ENCODE data around the gene FCER2.
A peak's percentile ranks its signal among the peaks of the same experiment; 100 is the strongest.

The FCER2 gene

DNA sequence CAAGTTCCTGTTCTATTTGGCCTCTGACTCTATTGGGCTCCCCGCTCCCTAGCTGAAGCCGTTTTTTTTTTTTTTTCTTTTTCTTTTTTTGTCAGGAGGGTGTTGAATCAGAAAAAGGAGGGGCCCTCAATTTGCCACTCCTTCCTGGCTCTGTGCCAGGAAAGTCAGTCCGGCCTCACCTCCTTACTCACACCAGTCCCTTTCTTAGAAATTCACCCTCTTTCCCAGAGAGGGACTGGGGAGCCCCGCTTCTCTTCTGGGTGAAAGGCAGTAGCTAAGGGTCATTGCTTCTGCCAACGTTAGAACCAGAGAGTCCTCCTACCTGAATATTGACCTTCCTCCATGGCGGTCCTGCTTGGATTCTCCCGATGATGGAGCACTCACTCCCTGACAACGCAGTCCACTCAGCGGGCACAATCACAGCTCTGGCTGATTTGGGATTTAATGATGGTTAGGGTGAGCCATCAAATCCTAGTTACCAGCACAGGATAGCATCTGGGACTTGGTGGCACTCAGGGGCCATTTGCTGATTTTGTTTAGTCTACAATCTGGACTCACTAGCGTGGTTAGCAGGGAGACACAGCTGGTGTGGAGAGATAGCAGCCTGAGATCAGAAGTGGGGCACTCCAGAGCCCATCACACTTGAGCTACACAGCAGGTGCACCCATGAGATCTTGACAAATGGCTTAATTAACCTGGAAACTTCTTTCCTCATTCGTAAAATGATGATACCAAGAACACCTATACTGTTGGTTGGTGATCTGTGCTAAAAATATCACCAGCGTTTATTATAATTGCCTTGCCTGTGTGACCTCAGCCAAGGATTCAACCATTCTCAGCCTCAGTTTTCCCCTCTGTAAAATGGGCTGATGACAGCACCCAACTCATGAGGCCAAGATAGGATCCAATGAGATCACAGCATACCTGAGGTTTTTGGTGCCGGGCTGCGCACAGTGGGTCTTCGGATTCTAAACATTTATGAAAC lies 2.2 kb downstream of the FCER2 start:
- DNase-seq = no peak

DNA sequence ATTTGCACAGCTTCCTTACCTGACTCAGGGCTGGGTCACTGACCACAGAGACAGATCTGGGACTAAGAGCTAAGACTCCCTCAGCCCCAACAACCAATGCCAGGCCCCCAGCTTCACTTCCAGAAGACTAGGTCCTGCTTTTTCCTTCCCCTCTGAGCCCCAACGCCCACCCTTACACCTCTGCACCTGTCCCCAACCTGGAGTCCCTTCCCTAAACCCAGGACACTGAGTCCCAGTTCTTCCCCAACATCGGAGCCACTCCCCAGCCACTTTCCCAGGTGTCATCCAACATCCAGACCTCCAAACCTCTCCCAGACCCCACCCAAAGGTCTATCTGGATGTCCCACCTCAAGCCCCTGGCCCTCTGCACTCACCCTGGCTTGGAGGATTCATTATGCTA lies 2.9 kb downstream of the FCER2 start:
- DNase-seq = no peak

DNA sequence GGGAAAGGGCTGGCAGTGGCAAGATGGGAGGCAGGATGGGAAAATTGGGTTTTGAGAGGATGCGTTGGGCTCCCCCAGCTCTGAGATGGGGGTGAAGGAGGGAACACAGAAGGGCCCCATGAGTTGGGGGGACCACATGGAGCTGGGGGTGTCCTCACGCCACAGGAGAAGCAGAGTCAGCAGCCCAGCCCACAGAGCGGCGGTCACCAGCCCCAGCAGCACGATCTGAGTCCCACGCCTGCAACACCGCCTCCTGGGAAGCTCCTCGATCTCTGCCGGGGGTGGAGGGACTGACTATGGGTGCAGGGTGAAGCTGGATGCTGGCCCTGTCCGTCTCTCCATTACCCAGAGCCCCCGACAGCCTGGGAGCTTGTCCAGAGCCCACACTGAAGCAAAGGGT lies 3.3 kb downstream of the FCER2 start:
- DNase-seq = no peak

DNA sequence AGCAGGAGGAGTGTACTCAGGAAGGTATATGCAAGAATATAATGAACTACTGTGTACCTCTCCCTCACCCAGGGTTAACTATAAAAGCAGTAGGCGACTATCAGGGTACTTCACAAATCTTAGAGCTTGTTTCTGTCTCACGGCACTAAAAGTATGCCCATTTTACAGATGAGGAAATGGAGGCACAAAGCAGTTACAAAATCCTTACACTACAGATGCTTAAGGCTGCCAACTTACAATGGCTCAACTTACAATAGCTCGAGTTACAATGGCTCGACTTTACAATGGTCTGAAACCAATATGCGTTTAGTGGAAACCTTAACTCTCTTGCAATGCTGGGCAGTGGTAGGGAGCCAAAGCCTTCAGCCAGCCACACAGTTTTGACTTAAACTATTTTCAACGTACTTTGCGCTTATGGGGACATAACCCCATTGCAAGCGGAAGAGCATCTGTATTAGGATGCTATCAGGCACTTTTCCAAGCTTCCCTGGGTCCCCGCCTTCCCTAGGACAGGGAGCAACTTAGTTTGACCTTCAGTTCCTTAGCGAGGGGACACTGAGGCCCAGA lies 4.1 kb downstream of the FCER2 start:
- no peak for DNase-seq

DNA sequence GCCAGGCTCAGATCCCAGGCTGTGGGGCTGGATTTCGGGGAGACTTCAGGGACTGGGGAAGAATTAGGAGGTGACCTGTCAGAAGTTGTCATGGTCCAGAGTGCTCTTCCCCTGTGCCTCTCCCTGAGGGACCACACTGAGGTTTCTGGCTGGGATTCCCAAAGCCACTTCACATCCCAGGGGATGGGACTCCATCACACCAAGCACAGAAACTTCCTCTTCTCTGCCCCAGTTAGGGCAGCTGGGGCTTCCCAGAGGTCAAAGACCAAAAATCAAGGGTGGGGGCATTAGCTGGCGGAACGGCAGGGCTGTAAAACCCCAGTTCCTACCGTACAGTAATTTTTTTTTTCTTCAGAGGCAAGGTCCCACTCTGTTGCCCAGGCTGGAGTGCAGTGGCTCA lies 7.4 kb downstream of the FCER2 start:
- DNase-seq = no peak

DNA sequence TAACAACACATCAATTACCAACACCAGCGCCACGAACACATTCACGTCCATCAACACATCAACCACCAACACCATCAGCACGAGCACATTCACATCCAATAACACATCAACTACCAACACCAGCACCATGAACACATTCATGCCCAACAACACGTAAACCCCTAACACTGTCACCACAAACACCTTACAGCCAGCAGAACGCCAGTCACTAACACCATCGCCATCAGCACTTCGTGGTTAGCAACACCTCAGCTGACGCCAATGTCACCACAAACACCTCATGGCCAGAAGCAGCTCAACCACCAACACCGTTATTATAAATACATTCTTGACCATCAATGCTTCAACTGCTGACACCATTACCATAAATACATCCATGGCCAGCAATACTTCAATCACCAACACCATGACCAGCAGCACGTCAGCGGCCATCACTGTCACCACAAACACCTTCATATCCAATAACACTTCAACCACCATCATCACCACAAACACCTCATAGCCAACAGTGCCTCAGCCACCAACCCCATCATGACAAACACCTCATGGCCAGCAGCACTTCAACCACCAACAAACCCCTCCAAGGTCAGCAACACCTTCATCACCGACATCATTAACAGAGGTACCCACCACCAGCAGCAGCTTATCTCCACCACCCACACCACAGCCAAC lies 9.4 kb downstream of the FCER2 start:
- no peak for DNase-seq

DNA sequence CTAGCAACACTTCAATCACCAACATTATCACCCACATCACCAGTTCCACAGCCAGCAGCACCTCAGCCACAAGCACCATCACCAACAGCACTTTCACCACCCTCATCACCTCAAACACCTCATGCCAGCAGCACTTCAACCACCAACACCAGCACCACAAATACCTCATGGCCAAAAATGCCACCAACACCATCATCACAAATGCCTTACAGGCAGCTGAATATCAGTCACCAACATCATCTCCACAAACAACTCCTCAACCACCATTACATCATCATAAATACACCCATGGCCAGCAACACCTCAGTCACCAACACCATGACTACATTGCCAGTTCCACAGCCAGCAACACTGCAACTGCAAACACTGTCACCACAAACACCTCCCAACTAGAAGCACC lies 10.4 kb downstream of the FCER2 start:
- DNase-seq = no peak

DNA sequence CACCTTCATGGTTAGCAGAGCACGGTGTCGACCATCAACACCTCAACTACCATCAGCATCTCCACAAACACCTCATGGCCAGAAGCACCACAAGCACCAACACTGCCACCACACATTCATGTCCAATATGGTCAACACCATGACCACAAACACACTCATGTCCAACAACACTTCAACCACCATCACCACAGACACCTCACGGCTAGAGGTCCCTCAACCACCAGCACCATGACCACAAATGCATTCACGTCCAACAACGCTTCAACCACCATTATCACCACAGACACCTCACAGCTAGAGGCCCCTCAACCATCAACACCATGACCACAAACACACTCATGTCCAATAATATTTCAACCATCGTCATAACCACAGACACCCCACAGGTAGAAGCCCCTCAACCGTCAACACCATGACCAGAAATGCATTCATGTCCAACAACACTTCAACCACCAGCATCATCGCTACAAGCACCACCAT lies 11.1 kb downstream of the FCER2 start:
- no peak for DNase-seq

DNA sequence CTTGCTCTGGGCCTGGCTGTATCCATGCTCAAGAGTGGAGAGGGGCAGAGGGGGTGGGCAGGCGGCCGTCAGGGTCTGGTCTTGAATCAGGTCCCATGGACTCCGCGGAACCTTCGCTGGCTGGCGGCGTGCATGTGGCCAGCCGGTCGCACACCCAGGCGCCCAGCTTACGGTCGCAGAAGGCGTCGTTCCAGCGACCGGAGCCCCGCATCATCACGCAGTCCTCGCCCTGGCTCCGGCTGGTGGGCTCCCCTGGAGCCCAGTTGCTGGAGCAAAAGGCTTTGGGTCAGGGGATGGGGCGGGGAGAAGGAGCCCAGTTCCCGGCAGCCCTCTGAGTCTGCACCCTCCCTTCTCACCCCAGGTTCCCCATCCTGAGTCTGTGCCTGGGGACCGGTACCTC lies 12.8 kb downstream of the FCER2 start:
- DNase-seq = no peak

DNA sequence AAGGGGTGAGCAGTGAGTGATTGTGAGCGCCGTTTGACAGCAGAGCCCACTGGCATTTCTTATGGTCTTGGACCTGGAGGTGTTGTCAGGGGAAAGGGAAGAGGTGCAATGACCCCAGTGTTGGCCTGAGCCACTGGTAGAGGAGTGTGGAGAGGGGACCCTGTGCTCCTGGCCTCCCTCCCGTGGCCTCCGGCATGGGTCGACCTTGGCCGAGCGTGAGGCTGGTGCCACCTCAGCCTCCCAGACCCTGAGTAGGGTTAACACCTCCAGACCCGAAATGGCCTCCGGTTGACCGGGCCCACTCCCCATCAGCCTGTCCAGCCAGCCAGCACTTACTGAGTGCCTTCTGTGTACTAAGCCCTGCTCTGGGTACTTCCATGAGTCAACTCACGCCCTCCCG lies 14.8 kb downstream of the FCER2 start:
- DNase-seq = no peak

DNA sequence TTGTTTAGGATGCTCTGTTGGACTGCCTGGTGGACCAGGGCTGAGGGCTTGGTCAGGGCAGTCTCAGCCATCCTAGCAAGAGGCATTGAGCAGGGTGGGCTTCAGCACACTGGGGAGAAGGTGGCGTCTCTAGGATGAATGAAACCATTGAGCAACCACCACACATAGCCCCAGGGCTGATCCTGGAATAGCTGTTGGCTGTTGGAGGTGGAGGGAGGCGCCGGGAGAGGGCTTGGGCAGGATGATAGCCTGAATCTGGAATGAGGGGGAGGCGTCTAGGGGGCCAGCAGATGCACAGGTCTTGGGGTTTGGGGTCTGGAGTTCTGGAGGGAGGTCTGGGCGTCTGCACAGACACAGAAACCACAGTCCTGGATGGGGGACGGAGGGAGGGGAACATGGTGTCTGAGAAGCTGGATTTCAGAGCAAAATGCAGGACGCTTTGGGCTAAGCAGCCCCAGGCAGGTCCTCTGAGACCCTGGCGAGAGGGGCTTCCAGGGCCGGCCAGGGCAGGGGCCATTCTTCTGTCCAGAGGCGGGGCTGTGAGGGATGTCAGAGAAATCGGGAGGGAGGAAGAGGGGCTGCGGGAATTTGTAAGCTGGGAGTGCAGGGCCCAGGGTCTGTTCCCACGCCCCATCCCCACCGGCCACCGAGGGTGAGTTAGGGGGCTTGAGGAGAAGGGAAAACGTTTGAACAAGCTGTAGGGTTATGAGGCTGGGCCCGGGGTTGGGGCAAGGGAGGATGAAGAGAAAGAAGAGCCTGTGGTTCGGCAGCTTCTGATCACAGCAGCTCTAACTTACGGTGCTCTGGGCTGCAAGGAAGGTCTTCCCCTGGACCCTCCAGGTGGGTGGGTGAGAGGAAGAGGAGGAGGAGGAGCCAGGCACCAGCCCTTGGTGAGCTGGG lies 16.1 kb downstream of the FCER2 start:
- DNase-seq = no peak

DNA sequence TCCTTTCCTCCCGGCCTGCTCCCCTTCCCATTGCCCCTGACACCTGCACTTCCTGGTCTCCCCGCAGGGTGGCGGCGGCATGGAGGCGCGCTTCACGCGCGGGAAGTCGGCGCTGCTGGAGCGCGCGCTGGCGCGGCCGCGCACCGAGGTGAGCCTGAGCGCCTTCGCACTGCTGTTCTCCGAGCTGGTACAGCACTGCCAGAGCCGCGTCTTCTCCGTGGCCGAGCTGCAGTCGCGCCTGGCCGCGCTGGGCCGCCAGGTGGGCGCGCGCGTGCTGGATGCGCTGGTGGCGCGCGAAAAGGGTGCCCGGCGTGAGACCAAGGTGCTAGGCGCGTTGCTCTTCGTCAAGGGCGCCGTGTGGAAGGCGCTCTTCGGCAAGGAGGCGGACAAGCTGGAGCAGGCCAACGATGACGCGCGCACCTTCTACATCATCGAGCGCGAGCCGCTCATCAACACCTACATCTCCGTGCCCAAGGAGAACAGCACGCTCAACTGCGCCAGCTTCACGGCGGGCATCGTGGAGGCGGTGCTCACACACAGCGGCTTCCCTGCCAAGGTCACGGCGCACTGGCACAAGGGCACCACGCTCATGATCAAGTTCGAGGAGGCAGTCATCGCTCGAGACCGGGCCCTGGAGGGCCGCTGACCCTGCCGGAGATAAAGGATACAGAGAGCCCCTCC lies 19.6 kb downstream of the FCER2 start:
- no peak for DNase-seq

DNA sequence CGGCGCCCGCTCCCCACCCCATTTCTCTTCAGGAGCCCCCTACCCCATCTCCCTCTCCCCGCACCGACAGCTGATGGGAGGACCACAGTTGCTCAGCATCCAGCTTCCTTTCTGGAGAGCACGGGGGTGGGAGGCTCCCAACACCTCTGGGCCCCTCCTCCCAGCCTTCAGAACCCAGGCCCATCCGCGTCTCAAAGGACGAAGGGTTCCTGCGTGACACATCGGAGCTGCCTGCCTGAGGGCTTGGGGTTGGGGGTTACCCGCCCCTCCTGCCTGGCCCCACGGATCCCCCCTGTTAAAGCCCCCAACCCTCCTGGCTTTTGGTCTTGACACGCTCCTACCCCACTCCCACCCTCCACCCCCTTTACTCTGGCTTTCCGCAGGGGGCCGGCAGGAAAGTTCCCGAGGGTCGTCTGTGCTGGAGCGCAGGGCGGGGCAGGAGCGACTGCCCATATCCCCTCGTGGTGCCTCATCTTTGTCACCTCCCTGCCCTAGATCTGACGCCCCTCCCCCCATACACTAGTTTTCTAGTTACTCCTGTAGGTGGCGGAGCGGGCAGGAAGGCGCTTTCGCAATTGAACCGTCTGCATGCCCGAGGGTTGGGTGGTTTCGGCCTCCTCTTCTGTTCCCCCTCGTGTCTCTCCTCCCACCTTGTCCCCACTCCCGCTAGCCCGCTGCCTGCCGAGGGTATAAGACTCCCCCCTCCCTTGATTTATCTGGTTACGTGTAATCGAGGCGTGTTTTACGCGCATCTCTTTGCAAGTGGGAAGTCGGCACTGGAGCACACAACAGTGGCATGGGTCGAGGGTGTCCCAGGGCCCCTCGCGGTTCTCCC lies 20.4 kb downstream of the FCER2 start:
- DNase-seq = no peak

DNA sequence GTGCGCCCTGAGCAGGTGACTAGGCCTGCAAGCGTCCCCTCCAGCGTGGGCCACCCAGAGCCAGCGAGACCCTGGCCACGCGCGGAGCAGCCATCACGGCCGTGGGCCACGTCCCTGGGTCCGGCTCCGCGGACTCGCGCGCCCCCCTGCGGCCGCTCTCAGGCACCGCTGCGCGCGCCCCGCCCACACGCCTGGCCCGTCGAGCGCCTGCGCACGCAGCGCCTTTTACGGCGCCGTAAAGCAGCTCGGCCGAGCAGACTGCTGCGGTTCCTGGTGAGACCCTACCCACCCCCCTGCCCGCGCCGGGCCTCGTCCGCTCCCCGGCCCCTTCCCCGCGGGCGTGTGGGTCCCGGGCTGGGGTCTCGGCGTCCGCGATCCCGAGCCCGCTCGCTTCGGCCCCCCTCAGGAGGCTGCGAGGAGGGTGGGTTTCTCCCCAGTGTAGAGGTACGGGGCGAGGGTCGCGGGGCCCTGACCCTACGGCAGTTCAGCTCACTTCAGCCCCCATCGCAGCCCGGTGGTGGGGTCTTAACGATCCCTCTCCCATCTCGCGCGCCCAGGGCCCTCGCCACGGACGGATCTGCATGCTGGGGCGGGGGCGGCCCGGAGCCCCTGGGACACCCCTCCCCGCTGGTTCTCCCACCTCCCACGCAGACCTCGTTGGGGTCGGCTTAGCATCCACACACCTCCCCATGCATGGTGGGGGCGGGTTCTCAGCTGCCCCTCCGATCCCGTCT lies 21.2 kb downstream of the FCER2 start, which contains the start of gene TRAPPC5:
Gene TRAPPC5 (plus strand): TSS at position 228 of the 734 bp plus-strand sequence. CDS start 1,421 bp downstream, outside the sequence.
- peak; percentile 65 for DNase-seq

DNA sequence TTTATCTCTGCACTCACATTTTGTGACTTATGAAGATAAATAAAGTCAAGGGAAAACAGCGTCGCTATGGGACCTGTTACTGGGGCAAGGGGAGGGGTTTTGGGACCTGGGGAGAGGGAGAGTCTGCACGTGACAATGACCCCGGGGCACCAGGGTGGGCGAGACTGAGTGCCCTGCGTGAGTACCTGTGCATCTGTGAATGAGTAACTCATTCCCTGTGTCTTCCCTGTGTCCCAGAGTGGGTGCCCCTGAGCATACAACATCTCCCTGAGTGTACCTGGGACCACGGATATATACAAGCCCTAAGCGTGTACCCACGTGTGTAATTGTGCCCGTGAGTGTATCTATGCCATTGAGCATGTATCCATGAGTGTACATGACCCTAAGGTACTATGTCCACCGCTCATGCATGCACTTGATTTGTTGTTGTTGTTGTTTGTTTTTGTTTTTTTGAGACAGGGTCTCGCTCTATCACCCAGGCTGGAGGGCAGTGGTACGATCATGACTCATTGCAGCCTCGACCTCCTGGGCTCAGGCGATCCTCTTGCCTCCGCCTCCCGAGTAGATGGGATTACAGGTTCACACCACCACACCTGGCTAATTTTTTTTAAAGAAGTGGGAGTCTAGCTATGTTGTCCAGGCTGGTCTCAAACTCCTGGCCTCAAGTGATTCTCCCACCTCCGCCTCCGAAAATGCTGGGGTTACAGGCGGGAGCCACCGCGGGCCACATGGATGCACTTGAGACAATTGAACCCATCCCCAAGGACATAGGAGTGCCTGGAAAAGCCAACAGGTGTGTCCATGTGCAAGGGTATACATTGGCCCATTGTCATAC lies 21.9 kb downstream of the FCER2 start:
- no peak for DNase-seq

DNA sequence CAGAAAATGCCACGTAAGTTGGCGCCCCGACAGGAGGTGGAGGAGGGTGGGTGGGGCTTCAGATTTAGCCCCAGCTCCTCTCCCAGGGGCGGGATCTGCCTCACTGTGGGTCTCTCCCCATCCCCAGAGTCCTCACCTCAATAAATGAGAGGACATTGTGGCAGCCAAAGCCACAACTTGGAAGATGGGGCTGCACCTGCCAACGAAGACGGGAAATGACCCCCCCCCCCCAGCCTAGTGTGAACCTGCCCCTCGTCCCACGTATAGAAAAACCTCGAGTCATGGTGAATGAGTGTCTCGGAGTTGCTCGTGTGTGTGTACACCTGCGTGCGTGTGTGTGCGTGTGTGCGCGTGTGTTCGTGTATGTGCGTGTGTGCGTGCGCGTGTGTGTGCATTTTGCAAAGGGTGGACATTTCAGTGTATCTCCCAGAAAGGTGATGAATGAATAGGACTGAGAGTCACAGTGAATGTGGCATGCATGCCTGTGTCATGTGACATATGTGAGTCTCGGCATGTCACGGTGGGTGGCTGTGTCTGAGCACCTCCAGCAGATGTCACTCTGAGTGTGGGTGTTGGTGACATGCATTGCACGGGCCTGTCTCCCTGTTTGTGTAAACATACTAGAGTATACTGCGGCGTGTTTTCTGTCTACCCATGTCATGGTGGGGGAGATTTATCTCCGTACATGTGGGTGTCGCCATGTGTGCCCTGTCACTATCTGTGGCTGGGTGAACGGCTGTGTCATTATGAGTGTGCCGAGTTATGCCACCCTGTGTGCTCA lies 22.8 kb downstream of the FCER2 start:
- DNase-seq = peak; percentile 18

DNA sequence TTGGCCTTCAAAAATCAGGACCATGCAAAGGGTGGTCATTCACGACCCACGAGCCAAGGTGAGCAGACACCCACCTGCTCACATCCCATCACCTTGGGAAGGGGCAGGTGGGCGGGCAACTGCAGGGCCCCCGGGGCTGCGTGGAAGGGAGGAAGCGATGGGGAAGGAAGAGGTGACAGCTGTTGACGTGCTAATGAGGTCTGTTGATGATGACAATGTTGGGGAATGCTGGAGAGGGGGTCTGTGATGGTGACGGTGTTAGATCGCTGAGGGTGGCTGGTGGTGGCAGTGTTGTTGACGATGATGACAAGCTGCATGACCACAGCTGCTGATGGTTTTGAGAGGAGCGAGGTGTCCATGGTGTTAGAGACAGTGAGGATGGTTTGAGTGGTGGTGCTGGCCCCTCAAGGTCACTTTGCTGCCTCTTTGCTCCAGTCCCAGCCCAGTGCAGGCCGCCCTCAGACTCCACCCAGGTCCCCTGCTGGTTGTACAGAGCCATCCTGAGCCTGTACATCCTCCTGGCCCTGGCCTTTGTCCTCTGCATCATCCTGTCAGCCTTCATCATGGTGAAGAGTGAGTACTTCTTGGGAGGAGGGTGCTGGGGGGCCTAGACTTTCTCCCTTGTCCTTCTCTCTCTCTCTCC lies 24.1 kb downstream of the FCER2 start:
- DNase-seq = no peak

DNA sequence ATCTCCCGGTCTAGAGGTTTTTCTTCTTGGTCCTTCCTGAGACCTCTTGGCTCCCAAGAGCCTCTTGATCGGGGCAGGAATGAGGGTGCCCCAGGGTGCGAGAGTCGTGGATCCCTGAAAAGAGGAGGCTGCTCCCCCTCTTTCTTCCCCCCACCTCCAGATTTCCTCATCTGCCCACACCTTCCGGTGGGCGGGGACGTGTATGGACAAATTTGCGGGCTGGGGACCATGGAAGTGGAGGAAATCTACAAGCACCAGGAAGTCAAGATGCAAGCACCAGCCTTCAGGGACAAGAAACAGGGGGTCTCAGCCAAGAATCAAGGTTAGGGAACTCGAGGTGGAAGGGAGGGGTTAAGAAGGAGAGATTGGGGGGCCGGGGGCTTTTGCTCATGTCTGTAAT lies 25.1 kb downstream of the FCER2 start, which contains the start of gene MCEMP1:
Gene MCEMP1 (plus strand): TSS at position 237 of the 400 bp plus-strand sequence. CDS start 31 bp downstream, at position 268.
- no peak for DNase-seq
